ENCODE measurements around the gene VIPR1.

DNA sequence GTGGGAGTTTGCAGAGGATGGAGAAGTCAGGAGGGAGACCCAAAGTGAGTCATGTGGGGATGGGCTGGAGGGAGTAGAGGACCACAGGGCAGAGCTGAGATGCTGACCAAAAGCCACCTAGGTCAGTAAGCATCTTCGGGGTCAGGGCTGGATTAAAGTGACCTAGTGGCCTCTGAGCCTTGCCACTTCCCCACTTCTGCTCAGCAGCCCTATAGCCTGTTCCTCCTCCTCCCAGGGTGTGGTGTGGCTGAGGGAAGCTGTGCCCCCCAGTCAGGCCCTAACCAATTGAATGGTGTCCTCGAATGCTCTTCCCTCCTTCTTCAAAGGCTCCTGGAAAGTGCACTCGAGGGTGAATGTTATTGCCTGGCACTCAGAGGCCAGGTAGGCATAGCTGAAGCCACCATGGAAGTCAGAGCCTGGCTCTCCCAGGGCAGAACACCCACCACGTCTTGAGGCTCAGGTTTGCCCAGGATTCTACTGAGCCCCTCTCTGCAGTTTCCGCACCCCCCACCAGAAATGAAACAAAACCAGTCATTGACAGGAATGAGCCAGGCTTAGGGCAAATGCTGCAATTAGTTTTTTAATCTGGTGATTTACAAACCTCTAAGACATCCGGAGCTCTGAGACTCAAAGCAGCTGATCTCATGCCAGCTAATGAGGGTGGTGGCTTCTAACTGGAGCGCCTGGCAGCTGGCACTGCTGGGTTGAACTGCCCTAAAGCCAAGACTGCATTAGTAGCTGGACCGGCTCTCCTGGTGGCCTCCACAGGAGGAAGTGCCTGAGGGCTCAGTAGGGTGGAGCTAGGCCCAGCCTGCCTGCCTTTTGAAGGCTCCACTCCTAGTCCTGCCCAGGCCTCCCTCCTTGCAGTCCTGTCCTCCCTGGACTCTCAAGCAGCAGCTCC, 26.0 kb upstream of the VIPR1 start:
- TF ChIP-seq CTCF (conservative IDR thresholded peaks at IDR 0.05; ENCODE audit: low read depth, low read length) = no peak
- TF ChIP-seq EZH2phosphoT487 (IDR thresholded peaks at IDR 0.05; ENCODE audit: borderline replicate concordance, low read length) = no peak
